ENCODE data around the gene PPIL4.
A peak's percentile ranks its signal among the peaks of the same experiment; 100 is the strongest.

The PPIL4 gene

GRCh38 chr6:149565527-149566409 lies 19.9 kb upstream of the PPIL4 start, which contains the start of gene GINM1:
GINM1 (plus strand) TSS chr6:149566375; CDS start chr6:149566415, 40 bp downstream.
- TF ChIP-seq Cebpa-rat (IDR thresholded peaks at IDR 0.05), result no peak
- H3K4me2 ChIP-seq, result peak within 1 kb of the TSS; percentile 84
- peaks cover 38% of the 10 kb centered on the region for H4K20me1 ChIP-seq
- H3K4me1 ChIP-seq, result peaks cover 21% of the 10 kb centered on the region
- no peaks in the 10 kb centered on the region for H3K36me3 ChIP-seq
- peak within 1 kb of the TSS; percentile 94 for H3K9ac ChIP-seq
- no peaks in the 10 kb centered on the region for H3K9me3 ChIP-seq
- H3K27ac ChIP-seq, result peak within 1 kb of the TSS; percentile 87
- H3K27me3 ChIP-seq, result no peaks in the 10 kb centered on the region
- peak within 1 kb of the TSS; percentile 99 for H3K4me3 ChIP-seq

DNA sequence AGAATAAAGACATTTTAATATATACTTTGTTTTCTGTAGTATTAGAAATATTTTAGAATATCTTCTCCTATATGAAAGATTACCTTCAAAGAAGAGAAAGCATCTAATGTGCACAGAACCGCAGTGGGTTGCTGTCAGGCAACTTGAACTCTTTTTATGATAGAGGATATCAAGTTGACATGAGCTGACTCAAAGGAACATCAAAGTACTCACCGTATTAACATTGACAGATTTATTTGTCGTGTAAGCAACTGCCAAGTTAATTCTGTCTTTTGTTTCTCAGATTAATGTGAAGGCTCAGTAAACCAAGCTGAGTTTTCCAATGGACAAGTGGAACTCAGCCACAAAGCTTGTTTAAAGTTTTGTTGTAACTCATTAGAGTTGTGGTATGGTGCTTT lies 18.1 kb upstream of the PPIL4 start:
- Histone ChIP-seq H3K36me3 (no peaks in the 10 kb centered on the region), H4K20me1 (peaks cover 22% of the 10 kb centered on the region), H3K4me3 (no peak overlapping the region), H3K27me3 (no peaks in the 10 kb centered on the region), H3K4me2 (no peak overlapping the region), H3K9ac (no peak overlapping the region), H3K27ac (no peak overlapping the region), H3K9me3 (no peaks in the 10 kb centered on the region), H3K4me1 (peaks cover 21% of the 10 kb centered on the region)
- no peak for TF ChIP-seq Cebpa-rat (IDR thresholded peaks at IDR 0.05)

- Histone ChIP-seq H3K9me3 (no peaks in the 10 kb centered on the region), H4K20me1 (peaks cover 16% of the 10 kb centered on the region), H3K27me3 (no peaks in the 10 kb centered on the region), H3K4me3 (no peak overlapping the region), H3K27ac (no peak overlapping the region), H3K36me3 (no peaks in the 10 kb centered on the region), H3K9ac (no peak overlapping the region), H3K4me2 (no peak overlapping the region), H3K4me1 (peaks cover 18% of the 10 kb centered on the region)
- TF ChIP-seq Cebpa-rat (IDR thresholded peaks at IDR 0.05), result no peak
These were observed 17.5 kb upstream of the PPIL4 start for GRCh38 chr6:149563203-149563927.

GRCh38 chr6:149560736-149561135 lies 14.9 kb upstream of the PPIL4 start:
- no peak overlapping the region for H3K4me3 ChIP-seq
- no peak overlapping the region for H3K4me2 ChIP-seq
- H3K27me3 ChIP-seq, result no peaks in the 10 kb centered on the region
- no peak overlapping the region for H3K9ac ChIP-seq
- H3K27ac ChIP-seq, result no peak overlapping the region
- no peak for TF ChIP-seq Cebpa-rat (IDR thresholded peaks at IDR 0.05)
- H4K20me1 ChIP-seq, result no peaks in the 10 kb centered on the region
- 0 out of 2 replicates have a peak, but pooled peaks cover 5% of the 10 kb centered on the region for H3K4me1 ChIP-seq
- no peaks in the 10 kb centered on the region for H3K36me3 ChIP-seq
- H3K9me3 ChIP-seq, result no peaks in the 10 kb centered on the region

- H3K4me1 ChIP-seq, result no peaks in the 10 kb centered on the region
- no peaks in the 10 kb centered on the region for H3K9me3 ChIP-seq
- no peak overlapping the region for H3K9ac ChIP-seq
- no peaks in the 10 kb centered on the region for H4K20me1 ChIP-seq
- no peak overlapping the region for H3K4me2 ChIP-seq
- no peak for TF ChIP-seq Cebpa-rat (IDR thresholded peaks at IDR 0.05)
- no peaks in the 10 kb centered on the region for H3K36me3 ChIP-seq
- no peaks in the 10 kb centered on the region for H3K27me3 ChIP-seq
- H3K4me3 ChIP-seq, result no peak overlapping the region
- H3K27ac ChIP-seq, result no peak overlapping the region
These were observed 13.5 kb upstream of the PPIL4 start for GRCh38 chr6:149559389-149559788.

GRCh38 chr6:149558029-149558428 lies 12.2 kb upstream of the PPIL4 start:
- Histone ChIP-seq H3K27ac (no peak overlapping the region), H3K36me3 (no peaks in the 10 kb centered on the region), H4K20me1 (no peaks in the 10 kb centered on the region), H3K4me1 (no peaks in the 10 kb centered on the region), H3K27me3 (no peaks in the 10 kb centered on the region), H3K4me2 (no peak overlapping the region), H3K4me3 (no peak overlapping the region), H3K9ac (no peak overlapping the region), H3K9me3 (no peaks in the 10 kb centered on the region)
- no peak for TF ChIP-seq Cebpa-rat (IDR thresholded peaks at IDR 0.05)

- Histone ChIP-seq H3K9me3 (no peaks in the 10 kb centered on the region), H3K4me1 (peaks cover 20% of the 10 kb centered on the region), H3K36me3 (no peaks in the 10 kb centered on the region), H3K4me3 (no peak overlapping the region), H4K20me1 (no peaks in the 10 kb centered on the region), H3K9ac (no peak overlapping the region; the same call in 1 of the 2 replicates), H3K4me2 (peak overlapping the region; percentile 67), H3K27ac (peak overlapping the region; percentile 73), H3K27me3 (no peaks in the 10 kb centered on the region)
- no peak for TF ChIP-seq Cebpa-rat (IDR thresholded peaks at IDR 0.05)
These were observed 6.1 kb upstream of the PPIL4 start for GRCh38 chr6:149551920-149552319.

GRCh38 chr6:149545258-149545753 lies 537 bp downstream of the PPIL4 start:
- H3K4me3 ChIP-seq, result peak overlapping the region; percentile 91
- peaks cover 34% of the 10 kb centered on the region for H3K4me1 ChIP-seq
- peak overlapping the region; percentile 93 for H3K9ac ChIP-seq
- no peak for TF ChIP-seq Cebpa-rat (IDR thresholded peaks at IDR 0.05)
- peak overlapping the region; percentile 87 for H3K27ac ChIP-seq
- H4K20me1 ChIP-seq, result peaks cover 43% of the 10 kb centered on the region
- no peaks in the 10 kb centered on the region for H3K27me3 ChIP-seq
- peak overlapping the region; percentile 93 for H3K4me2 ChIP-seq
- H3K9me3 ChIP-seq, result no peaks in the 10 kb centered on the region
- H3K36me3 ChIP-seq, result peaks cover 7% of the 10 kb centered on the region

- Histone ChIP-seq H3K9me3 (no peaks in the 10 kb centered on the region), H3K4me2 (peak overlapping the region; percentile 93), H3K4me1 (peaks cover 34% of the 10 kb centered on the region), H3K27me3 (no peaks in the 10 kb centered on the region), H3K36me3 (peaks cover 12% of the 10 kb centered on the region), H3K9ac (peak overlapping the region; percentile 93), H3K27ac (peak overlapping the region; percentile 87), H4K20me1 (peaks cover 43% of the 10 kb centered on the region), H3K4me3 (peak overlapping the region; percentile 91)
- no peak for TF ChIP-seq Cebpa-rat (IDR thresholded peaks at IDR 0.05)
These were observed 1.1 kb downstream of the PPIL4 start for GRCh38 chr6:149544646-149545257.

Measured in BLaER1 (cell line).